Measurements from ENCODE around the gene FNDC5.

FNDC5 gene

DNA sequence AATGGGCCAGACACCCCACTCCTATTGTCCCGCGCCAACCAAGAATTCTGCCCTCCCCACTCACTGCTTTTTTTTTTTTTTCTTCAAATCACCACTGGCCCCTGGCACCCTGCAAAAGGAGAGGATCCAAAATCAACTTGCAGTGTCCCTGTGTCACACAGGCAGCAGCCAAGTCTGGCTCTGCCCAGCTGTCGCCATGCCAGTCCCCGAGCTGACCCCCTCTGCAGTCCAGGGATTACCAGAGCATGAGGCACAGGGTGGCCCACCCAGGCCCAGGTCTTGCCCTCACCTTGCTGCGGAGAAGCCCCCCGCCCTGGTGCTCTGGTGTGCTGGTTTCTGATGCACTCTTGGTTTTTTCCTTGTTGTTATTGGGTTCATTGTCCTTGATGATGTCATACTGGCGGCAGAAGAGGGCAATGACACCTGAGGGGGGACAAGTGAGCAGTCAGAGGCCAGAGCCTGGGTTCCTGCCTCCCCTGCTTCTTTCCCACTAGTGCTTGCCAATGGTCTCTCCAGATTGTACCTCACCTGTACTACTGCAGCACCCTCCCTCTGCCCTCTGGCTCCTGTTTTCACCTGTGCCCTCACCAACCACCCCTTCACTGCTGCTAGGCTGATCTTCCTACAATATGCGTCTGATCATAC, 6.2 kb downstream of the FNDC5 start:
- DNase-seq (ENCODE audit: low spot score): peak; percentile 28

DNA sequence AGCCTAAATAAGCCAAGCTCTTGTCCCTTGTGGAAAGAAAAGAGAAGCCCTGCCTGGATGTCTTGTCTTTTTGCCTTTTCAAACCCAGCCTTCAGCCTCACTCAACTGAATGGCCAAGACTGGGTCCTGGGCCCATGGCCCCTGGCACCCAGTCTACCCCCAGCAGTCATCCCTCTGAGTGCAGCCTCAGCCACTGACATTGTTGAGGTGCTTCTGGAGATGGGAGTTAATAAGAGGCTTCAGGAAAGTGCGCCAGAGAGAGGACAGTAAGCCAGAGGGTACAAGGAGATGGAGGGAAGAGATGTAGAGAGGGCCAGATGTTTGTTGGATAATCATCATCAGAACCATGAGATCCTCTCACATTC, 6.8 kb downstream of the FNDC5 start:
- no peak for DNase-seq (ENCODE audit: low spot score)

DNA sequence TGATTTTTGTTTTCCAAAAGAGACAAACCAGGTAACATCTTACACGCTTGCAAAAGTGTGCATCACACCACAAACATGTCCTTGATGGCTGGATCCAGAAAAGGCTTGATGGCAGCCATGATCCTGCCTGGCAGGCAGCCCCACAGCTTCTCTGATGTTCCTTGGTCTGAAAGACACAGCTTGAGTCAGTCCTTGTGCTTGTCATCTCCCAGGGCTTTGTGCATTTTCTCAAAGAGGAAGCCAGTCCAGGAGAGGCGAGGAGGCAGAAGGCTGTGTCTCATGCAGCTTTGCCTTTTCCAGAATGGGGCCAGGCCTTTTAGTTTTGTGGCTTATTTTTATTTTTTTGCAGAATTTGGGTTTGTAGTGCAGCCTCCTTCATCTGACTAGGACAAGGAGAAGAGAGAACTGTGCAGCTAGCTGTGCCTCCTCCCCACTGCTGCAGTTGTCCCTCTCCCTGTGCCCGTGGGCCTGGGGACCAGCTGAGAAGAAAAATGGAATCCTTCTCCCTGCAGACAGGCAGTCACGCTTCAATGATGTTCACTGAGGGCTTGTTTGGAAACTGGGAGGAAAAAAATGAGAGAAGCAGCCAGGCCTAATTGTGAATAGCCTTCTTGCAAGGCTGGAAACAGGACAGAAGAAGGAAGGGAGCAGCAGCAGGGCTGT, 7.4 kb downstream of the FNDC5 start:
- no peak for DNase-seq (ENCODE audit: low spot score)

DNA sequence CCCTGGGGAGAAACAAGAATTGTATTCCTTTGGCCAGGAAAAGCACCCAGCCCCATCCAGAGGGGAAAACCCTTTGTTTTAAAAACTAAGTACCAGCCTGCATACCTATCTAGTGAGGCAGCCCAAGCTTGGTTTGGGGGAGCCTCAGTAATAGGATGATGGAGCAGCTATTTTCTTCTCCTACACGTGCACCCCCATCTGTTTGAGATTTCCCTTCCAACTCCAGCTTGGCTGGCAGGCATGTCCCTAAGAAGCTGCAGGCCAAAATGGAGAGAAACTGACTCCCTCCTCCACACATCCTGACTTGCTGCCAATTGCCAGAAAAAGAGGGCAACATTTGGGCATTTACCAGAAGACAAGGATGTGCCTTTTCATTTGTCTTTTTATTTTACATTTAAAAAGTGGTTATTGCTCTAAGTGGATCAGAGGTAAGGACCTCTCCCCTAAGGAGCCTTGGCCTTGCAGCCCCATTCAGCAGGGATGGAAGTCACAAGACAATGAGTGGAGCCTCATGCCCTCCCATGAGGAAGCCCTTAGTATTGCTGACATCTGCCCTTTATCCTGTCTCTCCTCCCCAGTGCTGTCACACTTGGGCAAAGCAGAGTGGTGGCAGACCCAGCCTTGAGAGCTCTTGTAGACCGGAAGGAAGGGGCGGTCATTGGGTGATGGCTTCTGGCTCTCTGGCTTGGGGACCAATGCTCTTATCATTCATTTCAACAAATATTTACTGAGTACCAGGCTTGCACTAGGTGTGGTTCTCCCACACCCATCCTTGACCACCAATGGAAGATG, 8.6 kb downstream of the FNDC5 start:
- no peak for DNase-seq (ENCODE audit: low spot score)

DNA sequence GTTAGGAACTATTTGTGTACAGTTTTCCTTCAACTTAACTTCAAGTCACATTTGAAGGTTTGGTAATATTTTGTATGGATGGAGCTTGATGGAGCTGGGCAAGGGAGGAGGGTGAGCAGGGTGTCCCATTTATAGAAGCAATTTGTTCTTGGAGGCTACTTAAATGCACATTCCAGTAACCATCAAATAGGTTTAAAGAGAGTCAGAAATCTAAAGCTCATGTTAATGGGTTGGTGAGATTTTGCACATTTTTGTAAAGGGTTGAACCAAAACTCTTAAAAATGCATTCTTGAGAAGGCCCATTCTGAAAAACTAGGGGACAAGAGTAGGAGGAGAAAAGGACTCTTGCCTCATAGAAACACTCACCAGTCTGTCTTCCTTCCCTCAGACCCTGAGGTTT, 10.1 kb downstream of the FNDC5 start:
- no peak for DNase-seq (ENCODE audit: low spot score)

DNA sequence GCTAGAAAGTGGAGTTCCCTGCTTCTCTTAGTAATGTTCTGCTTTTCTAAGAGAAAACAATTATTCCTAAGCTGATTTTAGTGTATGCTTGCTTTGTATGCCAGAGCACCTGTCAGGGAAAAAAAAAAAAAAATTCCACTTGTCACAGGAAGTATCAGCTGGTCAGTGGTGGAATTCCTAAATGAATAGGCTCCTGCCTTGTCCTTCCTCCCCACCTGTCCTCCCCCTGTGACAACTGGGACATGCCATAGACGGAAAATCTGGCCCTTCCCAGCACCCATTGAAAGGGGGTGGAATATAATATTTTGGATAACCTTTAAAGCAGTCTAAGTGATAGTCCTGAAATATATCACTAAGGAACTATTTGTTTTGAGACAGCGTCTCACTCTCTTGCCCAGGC, 10.8 kb downstream of the FNDC5 start:
- DNase-seq (ENCODE audit: low spot score): no peak

DNA sequence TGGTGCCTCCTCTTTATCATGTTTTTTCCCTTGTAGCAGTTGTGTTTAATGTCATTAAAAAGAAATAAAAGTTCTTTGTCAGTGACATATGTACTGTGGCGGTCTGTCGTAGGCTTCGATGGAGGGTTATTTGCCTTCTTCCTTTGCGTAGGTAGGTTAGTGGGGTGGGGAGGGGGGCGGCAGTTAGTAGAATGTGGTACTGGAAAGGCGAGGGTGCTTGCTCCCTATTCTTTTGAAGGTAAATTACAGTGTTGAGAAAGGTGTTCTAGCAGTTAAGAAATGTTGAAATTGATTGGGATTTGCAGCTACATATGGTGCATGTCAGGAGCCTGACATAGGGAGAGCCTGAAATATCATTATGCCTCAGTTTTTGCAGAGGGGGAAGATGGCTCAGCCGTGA, 11.9 kb downstream of the FNDC5 start:
- no peak for DNase-seq (ENCODE audit: low spot score)

DNA sequence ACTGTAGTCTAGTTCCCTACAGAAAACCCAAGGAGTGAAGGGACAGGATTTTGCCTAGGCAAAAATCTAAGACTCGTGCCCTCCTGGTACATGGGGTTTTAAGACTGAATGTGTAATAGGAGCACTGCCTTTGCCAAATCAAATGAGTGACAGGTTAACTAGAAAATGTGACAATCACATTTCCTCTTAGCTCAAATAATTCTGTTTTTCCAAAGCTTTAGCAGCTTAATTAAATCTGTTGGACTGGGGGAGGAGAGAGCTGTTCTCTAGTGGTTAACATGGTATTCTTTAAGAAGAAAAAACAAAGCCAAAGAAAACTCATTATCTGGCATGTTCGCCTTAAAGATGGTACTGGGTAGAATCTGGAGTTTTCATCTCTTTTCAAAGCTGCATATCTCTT, 12.6 kb downstream of the FNDC5 start:
- DNase-seq (ENCODE audit: low spot score): no peak

DNA sequence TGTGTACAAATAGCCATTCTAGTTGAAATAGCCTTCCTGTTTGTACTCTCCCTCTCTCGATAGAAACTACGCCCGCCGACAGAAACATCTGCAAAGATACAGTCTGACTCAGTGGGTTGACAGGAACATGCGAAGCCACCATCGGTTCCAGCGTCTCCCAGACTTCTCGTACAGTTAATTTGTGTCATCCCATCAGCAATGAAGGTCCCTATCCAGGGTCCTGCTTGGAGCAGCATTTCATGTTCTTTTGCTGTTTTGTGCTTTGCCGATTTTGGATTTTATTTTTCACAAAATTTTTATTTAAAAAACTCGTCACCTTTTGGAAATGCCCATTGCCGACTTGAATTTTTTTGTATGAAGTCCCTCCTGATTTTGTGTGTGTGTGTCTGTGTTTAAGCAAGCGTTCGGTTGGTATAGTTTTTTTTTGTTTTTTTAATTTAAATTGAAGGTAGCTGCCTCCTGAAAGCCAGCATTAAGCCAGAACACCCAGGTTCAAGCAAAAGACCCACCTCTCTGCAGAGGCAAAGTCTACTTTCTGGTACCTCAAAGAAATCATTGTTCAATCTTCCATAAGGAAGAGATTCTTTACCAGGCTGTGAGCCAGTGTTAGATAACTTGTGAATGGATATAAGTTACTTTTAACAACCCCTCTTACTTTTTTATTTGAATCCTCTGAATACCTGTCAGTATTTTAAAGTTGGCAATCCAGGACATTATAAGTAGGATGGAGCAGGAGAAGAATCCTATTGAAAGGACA, 14.7 kb downstream of the FNDC5 start:
- DNase-seq (ENCODE audit: low spot score): no peak

DNA sequence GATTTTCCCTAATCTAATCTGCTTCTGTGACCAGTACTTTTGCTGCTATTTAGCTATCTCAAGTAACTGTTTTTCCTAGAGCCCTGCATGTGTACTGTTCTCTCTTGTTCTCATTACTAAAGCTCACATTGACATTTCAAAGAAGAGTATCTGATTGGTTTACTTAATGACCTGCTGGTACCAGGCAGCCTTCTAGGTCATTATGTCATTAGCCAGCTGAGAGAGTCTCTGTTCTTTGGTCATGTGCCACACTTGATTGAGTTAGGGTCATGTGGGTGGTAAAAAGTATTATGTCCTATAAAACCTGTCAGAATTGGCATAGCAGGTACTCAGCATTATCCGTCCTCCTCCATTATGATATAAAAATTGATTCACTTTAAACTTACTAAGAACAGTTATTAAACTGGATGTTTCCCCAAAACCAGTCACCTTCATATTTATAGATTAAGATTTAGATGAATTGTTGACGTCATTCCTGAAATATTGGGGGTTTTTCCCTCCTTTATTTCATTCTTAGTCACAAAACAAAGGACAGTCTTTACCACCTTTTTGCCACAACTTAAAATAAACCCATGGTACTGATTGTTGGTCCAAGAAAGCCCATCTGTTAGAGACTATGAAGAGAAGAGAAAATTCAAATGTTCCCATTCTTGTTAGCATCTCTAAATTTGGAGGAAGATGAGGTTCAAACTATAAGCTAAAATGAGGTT, 22.2 kb downstream of the FNDC5 start:
- no peak for DNase-seq (ENCODE audit: low spot score)

DNA sequence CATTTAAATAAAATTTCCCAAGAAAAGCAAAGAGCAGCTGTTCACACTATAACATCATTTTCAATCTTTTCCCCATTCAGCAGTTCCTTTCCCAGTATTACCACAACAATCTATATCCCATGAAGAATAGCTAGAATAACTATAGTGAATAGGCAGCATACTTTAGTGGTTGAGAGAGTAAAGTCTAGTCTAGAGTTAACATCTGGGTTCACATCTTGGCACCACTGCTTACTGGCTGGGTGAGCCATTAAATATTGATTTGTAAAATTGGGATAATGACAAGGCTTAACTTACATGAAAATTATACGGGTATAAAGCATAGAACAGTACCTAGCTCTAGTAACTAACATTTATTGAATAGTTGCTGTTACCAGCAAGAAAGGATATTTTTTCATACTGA, 38.8 kb downstream of the FNDC5 start:
- no peak for DNase-seq (ENCODE audit: low spot score)

DNA sequence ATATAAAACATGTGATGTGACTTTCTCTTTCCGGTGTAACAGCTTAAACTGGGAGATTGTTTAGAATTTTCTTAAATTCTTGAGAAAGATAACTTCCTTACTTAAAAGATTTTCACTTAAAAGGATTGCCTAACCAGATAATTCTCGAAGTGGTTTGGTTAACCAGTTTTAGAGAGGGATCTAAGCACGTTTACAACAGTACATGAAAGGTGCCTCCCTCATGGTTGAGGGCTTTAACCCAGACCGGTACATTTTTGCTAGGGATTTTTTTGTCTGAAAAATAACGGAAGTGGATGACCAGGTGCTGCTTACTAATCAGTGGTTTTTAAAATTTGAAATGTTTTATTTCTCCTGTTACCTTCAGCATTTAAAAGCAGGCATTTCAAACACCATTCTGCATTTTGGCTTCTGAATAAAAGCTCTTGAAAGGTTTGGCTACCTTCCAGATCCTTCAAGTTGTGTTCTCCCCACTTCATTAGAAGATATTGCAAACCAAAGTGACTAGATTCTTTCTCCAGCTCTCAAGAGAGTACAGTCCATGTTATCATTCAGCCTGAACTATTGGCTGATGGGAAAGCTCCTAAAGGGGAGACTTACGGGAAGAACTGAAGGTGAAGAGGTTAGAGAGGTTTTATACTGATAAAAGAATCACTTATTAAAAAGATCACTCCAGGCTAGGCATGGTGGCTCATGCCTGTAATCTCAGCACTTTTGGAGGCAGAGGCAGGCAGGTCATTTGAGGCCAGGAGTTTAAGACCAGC, 40.4 kb downstream of the FNDC5 start:
- no peak for DNase-seq (ENCODE audit: low spot score)

DNA sequence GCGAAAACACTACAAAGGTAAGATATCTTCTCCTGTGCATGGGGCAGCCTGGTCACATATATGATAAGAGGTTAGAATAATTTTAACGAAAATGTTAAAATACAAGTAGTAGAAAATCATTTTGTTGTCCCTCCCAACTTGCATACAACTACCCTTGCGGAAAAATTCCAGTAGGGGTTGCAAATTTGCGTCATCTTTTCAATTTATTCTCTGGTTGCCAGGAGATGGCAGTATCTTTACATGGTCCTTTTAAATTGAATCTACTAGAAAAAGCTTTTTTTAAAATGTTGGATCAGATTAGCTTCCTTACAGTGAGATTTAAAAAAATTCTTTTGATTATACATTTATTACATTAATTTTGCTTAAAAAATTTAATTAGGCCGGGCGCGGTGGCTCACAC, 42.4 kb downstream of the FNDC5 start:
- no peak for DNase-seq (ENCODE audit: low spot score)

DNA sequence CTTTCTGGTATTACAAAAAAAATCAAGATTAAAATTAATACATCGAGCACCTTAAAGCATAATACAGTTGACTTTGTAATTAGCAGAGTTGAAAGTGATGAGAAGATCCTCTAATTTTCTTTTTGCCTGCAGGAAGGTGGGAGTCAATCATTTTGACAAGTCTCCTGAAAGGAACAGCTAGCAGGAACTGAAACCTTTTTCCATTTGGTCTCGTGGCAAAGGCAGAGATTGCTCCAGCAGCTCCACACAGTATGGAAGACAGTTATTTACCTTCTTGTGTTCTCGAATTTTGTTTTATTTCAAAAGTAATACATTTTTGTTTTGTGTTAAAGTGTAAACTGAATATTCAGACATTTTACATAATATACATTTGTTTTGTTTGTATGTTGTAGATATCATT, 45.5 kb downstream of the FNDC5 start:
- DNase-seq (ENCODE audit: low spot score): no peak

DNA sequence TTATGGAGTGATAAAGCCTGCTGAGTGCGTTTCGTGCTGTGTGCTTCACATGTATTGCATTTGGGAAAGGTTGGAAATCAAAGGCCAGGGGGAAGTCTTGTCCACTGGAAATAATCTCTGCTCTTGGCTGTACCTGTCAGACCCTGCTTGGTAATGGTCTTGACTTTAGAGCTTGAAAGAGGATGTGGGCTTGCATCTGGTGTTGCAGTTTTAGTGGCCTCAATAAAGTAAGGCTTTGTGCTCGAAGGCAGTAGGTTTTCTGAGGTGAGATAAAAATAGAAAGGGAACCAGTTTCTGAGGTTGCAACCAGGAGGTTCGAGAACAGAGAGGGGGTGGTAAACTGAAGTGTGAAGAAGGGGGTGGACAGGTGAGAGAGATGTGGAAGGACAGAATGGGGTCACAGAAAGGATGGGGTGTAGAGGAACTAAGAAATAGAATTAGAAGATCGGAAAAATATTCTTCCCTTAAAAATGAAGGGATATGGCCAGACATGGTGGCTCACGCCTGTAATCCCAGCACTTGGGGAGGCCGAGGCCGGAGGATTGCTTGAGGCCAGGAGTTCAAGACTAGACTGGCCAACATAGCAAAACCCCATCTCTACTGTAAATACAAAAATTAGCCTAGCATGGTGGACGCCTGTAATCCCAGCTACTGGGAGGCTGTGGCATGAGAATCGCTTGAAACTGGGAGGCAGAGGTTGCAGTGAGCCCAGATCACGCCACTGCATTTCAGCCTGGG, 51.7 kb downstream of the FNDC5 start:
- DNase-seq (ENCODE audit: low spot score): no peak

DNA sequence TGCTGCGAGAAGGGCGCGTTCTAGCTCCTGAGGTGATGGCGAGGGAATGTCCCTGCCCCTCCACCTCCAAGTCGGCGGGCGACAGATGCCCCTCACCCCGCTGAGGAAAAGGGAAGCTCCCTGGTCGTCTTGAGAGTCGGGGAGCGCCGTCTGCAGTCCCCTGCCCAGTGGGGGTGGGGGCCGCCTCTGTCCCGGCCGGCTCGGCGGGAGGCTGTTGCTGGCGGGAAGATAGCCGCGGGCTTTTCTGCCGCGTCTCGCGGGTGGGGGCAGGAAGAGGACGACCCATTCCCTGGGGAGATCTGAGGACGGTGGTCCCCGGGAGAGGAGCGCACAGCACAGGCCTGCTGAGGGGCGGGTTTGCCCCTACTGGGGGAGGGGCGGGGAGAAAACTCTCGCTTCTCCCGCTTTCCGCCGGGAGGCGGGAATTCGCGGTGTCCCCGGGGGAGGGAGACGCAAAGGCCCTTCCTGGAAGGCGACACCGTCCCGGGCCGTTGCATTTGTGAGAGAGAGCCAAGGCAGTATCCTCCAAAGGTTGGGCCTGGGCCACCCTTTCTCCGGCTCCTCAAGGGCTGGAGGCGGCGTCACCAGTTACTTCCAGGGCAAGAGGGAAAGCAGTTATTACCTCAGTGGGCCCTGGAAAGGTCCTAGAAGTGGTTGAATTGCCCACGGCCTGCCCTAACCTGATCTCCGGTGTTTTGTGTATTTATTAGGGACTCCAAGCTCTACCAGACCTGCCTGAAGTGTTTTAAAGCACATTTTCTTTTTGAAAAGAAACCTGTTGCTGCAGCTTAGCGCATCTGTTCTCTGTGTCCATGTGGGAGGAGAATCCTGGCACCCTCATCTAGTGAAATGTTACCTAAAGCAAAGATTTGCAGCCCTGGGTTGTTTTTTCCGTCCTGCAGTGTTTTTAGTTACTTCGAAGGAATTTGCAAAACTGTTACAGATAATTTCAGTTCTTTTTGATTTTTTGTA, 52.6 kb downstream of the FNDC5 start:
- DNase-seq (ENCODE audit: low spot score): peak; percentile 89

DNA sequence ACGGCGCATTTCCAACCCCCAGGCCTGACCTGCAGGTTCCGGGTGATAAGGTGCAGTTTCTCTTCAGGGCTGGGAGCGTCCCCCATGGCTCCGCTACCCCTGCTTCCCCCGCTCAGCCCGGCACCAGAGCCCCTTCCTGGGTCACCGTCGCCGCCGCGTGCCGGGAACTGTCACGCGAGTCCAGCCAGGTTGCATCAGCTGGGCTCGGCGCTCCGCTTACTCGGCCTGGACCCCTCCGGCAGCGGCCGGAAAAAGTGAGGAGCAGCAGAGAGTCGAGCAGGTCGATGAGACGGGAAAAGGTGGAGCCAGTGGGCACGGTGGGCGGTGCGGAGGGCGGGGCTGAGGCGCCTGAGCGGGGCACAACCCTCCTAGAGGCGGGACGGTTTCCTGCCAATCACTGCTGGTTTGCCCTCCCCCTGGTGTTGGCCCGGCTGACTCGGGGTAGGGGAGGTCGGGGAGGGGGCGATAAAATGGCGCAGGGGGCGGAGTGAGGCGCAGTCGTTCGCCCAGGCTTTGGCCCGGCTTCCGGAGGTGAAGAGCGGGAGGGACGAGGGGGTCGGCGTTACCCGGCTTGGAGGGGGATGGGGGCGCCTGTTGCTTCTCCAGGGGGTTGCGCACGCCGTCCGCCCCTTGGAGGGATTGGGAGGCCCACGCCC, 53.4 kb downstream of the FNDC5 start, which contains the start of the genes S100PBP and YARS1:
Gene S100PBP, plus strand, starts transcription at position 495 of the 656 bp plus-strand sequence. CDS start 8,447 bp downstream, outside the sequence.
Gene YARS1, minus strand, starts transcription at position 200 of the 656 bp plus-strand sequence. Its CDS starts 114 bp downstream, at position 86.
- DNase-seq (ENCODE audit: low spot score): peak; percentile 100

DNA sequence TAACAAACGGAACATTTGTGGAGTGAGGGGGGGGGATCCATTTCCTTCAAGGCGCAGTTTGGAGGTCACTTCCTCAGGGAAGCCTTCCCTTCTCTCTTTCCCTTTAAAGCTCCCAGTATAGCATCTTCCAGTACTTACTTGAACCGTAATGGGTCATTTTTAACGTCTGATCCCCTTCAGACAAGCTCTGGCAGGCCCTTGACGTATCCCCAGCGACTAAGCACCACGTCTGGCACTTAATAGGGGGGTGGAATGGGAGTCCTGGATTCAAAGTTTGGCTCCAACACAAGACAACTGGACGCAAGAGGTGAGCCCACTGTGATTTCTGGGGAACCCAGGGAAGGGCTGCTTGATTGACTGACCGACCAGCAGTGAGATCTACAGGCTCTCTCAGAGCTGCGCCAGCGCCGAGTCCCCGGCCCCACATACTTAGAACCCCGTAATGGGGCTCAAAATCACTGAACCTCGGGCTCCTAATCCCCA, 54.0 kb downstream of the FNDC5 start:
- DNase-seq (ENCODE audit: low spot score): no peak
